Measurements from ENCODE around the gene XK. TPM values are rescaled to one million over a fixed set of nuclear protein-coding genes. Genes with fewer than 3 reads are reported as not detected.

XK gene
- total RNA-seq, 4 donors from 2014 or later = 9.2 to 20.5 (median 13.9) TPM

- H3K9me3 ChIP-seq = no peaks in the 10 kb centered on the region
- no peak for ATAC-seq
- TF ChIP-seq CTCF (IDR thresholded peaks at IDR 0.05) (no peak), EP300 (IDR thresholded peaks at IDR 0.05) (no peak), POLR2A (IDR thresholded peaks at IDR 0.05) (no peak), POLR2AphosphoS5 (IDR thresholded peaks at IDR 0.05) (no peak)
- no peak overlapping the region for H3K4me3 ChIP-seq
- no peaks in the 10 kb centered on the region for H3K27me3 ChIP-seq
- no peaks in the 10 kb centered on the region for H3K36me3 ChIP-seq
- H3K4me1 ChIP-seq = no peaks in the 10 kb centered on the region
- 20 to 39% methylated on average over 1 to 2 of the region's 4 CpGs for WGBS, 2 donors (ENCODE audit: low coverage in 1 of 2)
- no peak overlapping the region for H3K27ac ChIP-seq
Observed at GRCh38 chrX:37701588-37701987, 16.0 kb downstream of the XK start.

GRCh38 chrX:37711991-37712390 lies 26.4 kb downstream of the XK start:
- no peaks in the 10 kb centered on the region for H3K36me3 ChIP-seq
- H3K27me3 ChIP-seq = no peaks in the 10 kb centered on the region
- ATAC-seq = no peak
- TF ChIP-seq CTCF (IDR thresholded peaks at IDR 0.05) (no peak), EP300 (IDR thresholded peaks at IDR 0.05) (no peak), POLR2A (IDR thresholded peaks at IDR 0.05) (no peak), POLR2AphosphoS5 (IDR thresholded peaks at IDR 0.05) (no peak)
- H3K4me1 ChIP-seq = no peaks in the 10 kb centered on the region
- 74 to 77% methylated on average over 2 to 3 of the region's 3 CpGs for WGBS, 2 donors (ENCODE audit: low coverage in 1 of 2)
- no peaks in the 10 kb centered on the region for H3K9me3 ChIP-seq
- no peak overlapping the region for H3K27ac ChIP-seq
- H3K4me3 ChIP-seq = no peak overlapping the region

GRCh38 chrX:37712458-37712857 lies 26.9 kb downstream of the XK start:
- Histone ChIP-seq H3K27me3 (no peaks in the 10 kb centered on the region), H3K36me3 (no peaks in the 10 kb centered on the region), H3K27ac (no peak overlapping the region), H3K9me3 (no peaks in the 10 kb centered on the region), H3K4me1 (no peaks in the 10 kb centered on the region), H3K4me3 (no peak overlapping the region)
- 36 to 55% methylated on average over 3 of the region's 3 CpGs for WGBS, 2 donors (ENCODE audit: low coverage in 1 of 2)
- TF ChIP-seq EP300 (IDR thresholded peaks at IDR 0.05) (no peak), POLR2A (IDR thresholded peaks at IDR 0.05) (no peak), POLR2AphosphoS5 (IDR thresholded peaks at IDR 0.05) (no peak), CTCF (IDR thresholded peaks at IDR 0.05) (no peak)
- ATAC-seq = no peak

- H3K27ac ChIP-seq = no peak overlapping the region
- H3K4me3 ChIP-seq = no peak overlapping the region
- H3K9me3 ChIP-seq = no peaks in the 10 kb centered on the region
- TF ChIP-seq POLR2AphosphoS5 (IDR thresholded peaks at IDR 0.05) = no peak
- no peak for TF ChIP-seq POLR2A (IDR thresholded peaks at IDR 0.05)
- TF ChIP-seq CTCF (IDR thresholded peaks at IDR 0.05) = no peak
- TF ChIP-seq EP300 (IDR thresholded peaks at IDR 0.05) = no peak
- H3K4me1 ChIP-seq = no peaks in the 10 kb centered on the region
- H3K27me3 ChIP-seq = no peaks in the 10 kb centered on the region
- no peak for ATAC-seq
- H3K36me3 ChIP-seq = no peaks in the 10 kb centered on the region
- WGBS, 2 donors (ENCODE audit: low coverage in 1 of 2) = 60% methylated on average over 1 of the region's 2 CpGs; no CpG with 5 or more reads in 1 of the 2 donors
Observed at GRCh38 chrX:37714479-37714878, 28.9 kb downstream of the XK start.

GRCh38 chrX:37716602-37717001 lies 31.0 kb downstream of the XK start:
- Histone ChIP-seq H3K36me3 (no peaks in the 10 kb centered on the region), H3K4me3 (no peak overlapping the region), H3K27me3 (no peaks in the 10 kb centered on the region), H3K27ac (no peak overlapping the region), H3K4me1 (no peaks in the 10 kb centered on the region), H3K9me3 (no peaks in the 10 kb centered on the region)
- TF ChIP-seq EP300 (IDR thresholded peaks at IDR 0.05) (no peak), POLR2A (IDR thresholded peaks at IDR 0.05) (no peak), POLR2AphosphoS5 (IDR thresholded peaks at IDR 0.05) (no peak), CTCF (IDR thresholded peaks at IDR 0.05) (no peak)
- ATAC-seq = no peak

Data from gastroesophageal sphincter (tissue), 4 donors.